Smooth muscle cell (in vitro differentiated cells): ENCODE data around the gene MICAL2. TPM values are rescaled to one million over a fixed set of nuclear protein-coding genes. Genes with fewer than 3 reads are reported as not detected.

Source experiments
- DNase-seq: peaks from one replicate; lab custom pipeline; 2025; ENCODE audit not compliant: unreplicated experiment; lab: John Stamatoyannopoulos, UW
- H2AFZ ChIP-seq: fragments of 200-600 bp; sonication (generic); 2 replicates; pipeline ENCODE4 v1.6.0; 2016; ENCODE audit warnings: antibody characterized with exemption, low read depth, mild to moderate bottlenecking
- H3F3A ChIP-seq: fragments of 200-600 bp; sonication (generic); 2 replicates; pipeline ENCODE4 v1.6.0; 2017; ENCODE audit warnings: antibody characterized with exemption, low read depth
- H3K27ac ChIP-seq: fragments of 200-600 bp; sonication (generic); 2 replicates; pipeline ENCODE4 v1.5.1; 2016; ENCODE audit warnings: low read depth, mild to moderate bottlenecking
- H3K27me3 ChIP-seq: fragments of 200-600 bp; sonication (generic); 2 replicates; pipeline ENCODE4 v1.6.1; 2016; ENCODE audit warnings: low read depth, mild to moderate bottlenecking
- H3K36me3 ChIP-seq: fragments of 200-600 bp; sonication (generic); 2 replicates; pipeline ENCODE4 v1.5.1; 2016; ENCODE audit warnings: low read depth
- H3K4me1 ChIP-seq: fragments of 200-600 bp; sonication (generic); 2 replicates; pipeline ENCODE4 v1.5.1; 2016; ENCODE audit warnings: low read depth
- H3K4me2 ChIP-seq: fragments of 200-600 bp; sonication (generic); 2 replicates; pipeline ENCODE4 v1.6.0; 2016; ENCODE audit warnings: mild to moderate bottlenecking
- H3K4me3 ChIP-seq: fragments of 200-600 bp; sonication (generic); 2 replicates; pipeline ENCODE4 v1.5.1; 2016; ENCODE audit warnings: mild to moderate bottlenecking
- H3K79me2 ChIP-seq: fragments of 200-600 bp; sonication (generic); 2 replicates; pipeline ENCODE4 v1.6.0; 2016; ENCODE audit warnings: low read depth, mild to moderate bottlenecking
- H3K9ac ChIP-seq: fragments of 200-600 bp; sonication (generic); 2 replicates; pipeline ENCODE4 v1.6.0; 2016; ENCODE audit warnings: low read depth
- H3K9me3 ChIP-seq: fragments of 200-600 bp; sonication (generic); replicated peaks from 2 replicates; pipeline ENCODE4 v1.5.1; 2016; ENCODE audit warnings: low read depth
- H4K20me1 ChIP-seq: fragments of 200-600 bp; sonication (generic); 2 replicates; pipeline ENCODE4 v1.6.0; 2016; ENCODE audit warnings: low read depth
- CTCF ChIP-seq: fragments of 200-600 bp; sonication (generic); IDR thresholded peaks from 2 replicates; pipeline ENCODE4 v1.5.1; 2017; ENCODE audit warnings: borderline replicate concordance, mild to moderate bottlenecking, antibody characterized with exemption; ENCODE audit not compliant: insufficient read depth, poor library complexity, severe bottlenecking
- WGBS: methylation state at CpG from one replicate; pipeline ENCODE4 v1.1.7; 2016; ENCODE audit warnings: low lambda C conversion rate; 5-methylcytosine and 5-hydroxymethylcytosine counted together
- polyA plus RNA-seq: library from polyadenylated mRNA; unstranded; fragments of >200 nt; fragmentation: Nextera tagmentation; extraction: Ambion mirVana; gene quantifications from 2 replicates; pipeline ENCODE4 v1.2.1, GENCODE V29; 2016
- total RNA-seq: library from RNA; depleted of rRNA; stranded (reverse); fragments of >200 nt; gene quantifications from 2 replicates; pipeline ENCODE4 v1.2.3, GENCODE V29; 2014

Gene MICAL2
- total and polyA plus RNA-seq, 2 experiments from 2014 or later = 161 to 287 TPM

DNA sequence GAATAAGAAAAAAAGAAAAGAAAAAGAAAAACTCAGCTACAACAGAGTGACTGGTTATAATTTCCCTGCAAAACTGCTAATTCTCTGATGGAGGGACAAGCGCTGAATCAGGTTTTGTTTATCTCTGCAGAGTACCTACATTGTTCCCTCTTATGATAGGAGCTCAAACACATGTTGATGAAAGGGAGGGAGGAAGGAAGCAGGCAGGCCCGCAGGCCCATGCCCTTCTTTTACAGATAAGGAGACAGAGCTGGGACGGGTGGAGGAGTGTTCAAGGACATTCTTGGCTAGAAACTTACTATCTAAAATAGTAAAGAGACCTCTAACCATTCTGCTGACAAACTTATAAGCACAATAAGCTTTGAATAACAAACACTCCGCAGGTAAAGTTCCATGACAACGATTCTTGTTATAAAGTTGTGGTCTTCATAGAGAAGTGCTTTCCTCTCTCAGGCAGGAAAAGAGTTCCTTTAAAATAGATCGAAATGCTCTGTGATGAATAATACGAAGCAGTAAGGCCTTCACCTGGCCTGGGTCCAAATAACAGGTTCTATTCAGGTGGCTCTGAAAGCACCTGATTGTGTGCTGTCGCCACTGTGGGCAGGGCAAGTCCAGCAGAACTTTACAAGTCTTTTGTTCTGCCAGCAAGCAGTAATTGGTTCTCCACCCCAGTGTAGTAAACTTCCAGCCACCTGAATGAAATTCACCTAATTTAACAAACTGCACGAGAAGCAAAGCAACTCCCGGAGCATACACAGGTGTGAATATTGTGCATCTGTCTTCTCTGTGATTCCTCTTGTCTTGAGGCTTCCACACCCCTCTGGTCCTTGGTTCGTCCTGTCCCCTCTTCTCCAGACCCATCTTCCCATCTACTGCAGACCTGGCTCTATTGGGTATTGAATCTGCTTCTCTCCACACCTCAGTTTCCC lies 15.3 kb upstream of the MICAL2 start:
- no peaks in the 10 kb centered on the region for H3K9me3 ChIP-seq
- DNase-seq = no peak
- H3K4me3 ChIP-seq = no peak overlapping the region
- H3K79me2 ChIP-seq = no peaks in the 10 kb centered on the region
- H3K4me2 ChIP-seq = no peak overlapping the region
- 82% methylated on average over 11 of the region's 11 CpGs for WGBS
- peaks cover 14% of the 10 kb centered on the region for H3K4me1 ChIP-seq
- H3K27ac ChIP-seq = no peak overlapping the region
- no peak overlapping the region for H2AFZ ChIP-seq
- H4K20me1 ChIP-seq = no peaks in the 10 kb centered on the region
- no peak for TF ChIP-seq CTCF
- no peaks in the 10 kb centered on the region for H3K27me3 ChIP-seq
- no peaks in the 10 kb centered on the region for H3F3A ChIP-seq
- no peaks in the 10 kb centered on the region for H3K36me3 ChIP-seq
- H3K9ac ChIP-seq = no peak overlapping the region

DNA sequence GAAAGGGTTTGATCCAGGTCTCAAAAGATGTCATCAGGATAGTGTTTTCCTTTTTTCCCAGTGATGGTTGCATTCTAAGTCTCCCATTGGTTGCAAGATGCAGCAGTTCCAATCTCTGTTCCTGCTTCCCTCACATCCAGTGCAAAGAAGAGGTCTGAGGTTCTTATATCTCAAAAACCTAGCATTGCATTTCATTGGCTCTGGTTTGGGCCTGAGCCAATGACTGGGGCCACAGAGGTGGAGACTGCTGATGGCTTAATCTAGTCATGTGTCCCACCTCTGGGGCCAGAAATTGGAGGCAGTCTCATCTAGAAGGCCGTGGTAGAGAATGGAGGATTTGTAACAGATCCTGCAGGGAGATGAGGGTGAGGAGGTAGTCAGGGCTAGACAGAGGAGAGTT lies 13.2 kb upstream of the MICAL2 start:
- no peaks in the 10 kb centered on the region for H3K9me3 ChIP-seq
- no peaks in the 10 kb centered on the region for H3K27me3 ChIP-seq
- H4K20me1 ChIP-seq = no peaks in the 10 kb centered on the region
- no peak for TF ChIP-seq CTCF
- DNase-seq = no peak
- no peaks in the 10 kb centered on the region for H3F3A ChIP-seq
- no peak overlapping the region for H3K4me2 ChIP-seq
- H3K36me3 ChIP-seq = no peaks in the 10 kb centered on the region
- H2AFZ ChIP-seq = no peak overlapping the region
- WGBS = 75% methylated on average over 1 of the region's 1 CpG
- H3K27ac ChIP-seq = no peak overlapping the region
- H3K4me1 ChIP-seq = peaks cover 9% of the 10 kb centered on the region
- H3K4me3 ChIP-seq = no peak overlapping the region
- H3K9ac ChIP-seq = no peak overlapping the region
- no peaks in the 10 kb centered on the region for H3K79me2 ChIP-seq

- no peaks in the 10 kb centered on the region for H3K27me3 ChIP-seq
Measured at GRCh38 chr11:12098601-12099000, 11.8 kb upstream of the MICAL2 start.

More at GRCh38 chr11:12098601-12099000, 11.8 kb upstream of the MICAL2 start:
- Histone ChIP-seq H2AFZ (no peak overlapping the region), H3K27ac (no peak overlapping the region), H3K4me3 (no peak overlapping the region), H3K4me2 (no peak overlapping the region), H3K9ac (no peak overlapping the region), H3K9me3 (no peaks in the 10 kb centered on the region), H3K79me2 (no peaks in the 10 kb centered on the region), H4K20me1 (no peaks in the 10 kb centered on the region), H3K4me1 (no peaks in the 10 kb centered on the region), H3F3A (no peaks in the 10 kb centered on the region), H3K36me3 (no peaks in the 10 kb centered on the region)
- WGBS = 70% methylated on average over 3 of the region's 3 CpGs
- no peak for TF ChIP-seq CTCF
- DNase-seq = no peak
